ENCODE measurements around the gene PLB1. TPM values are rescaled to one million over a fixed set of nuclear protein-coding genes. Genes with fewer than 3 reads are reported as not detected.

The PLB1 gene
- total RNA-seq, 2 experiments from 2014 or later, result not detected

GRCh38 chr2:28602136-28602660, 106.3 kb downstream of the PLB1 start:
- Histone ChIP-seq H4K20me1 (ENCODE audit: insufficient read depth, low read length) (no peaks in the 10 kb centered on the region), H2AFZ (ENCODE audit: low read length) (no peak overlapping the region), H3K4me1 (ENCODE audit: insufficient read depth, low read length, poor library complexity, severe bottlenecking) (no peaks in the 10 kb centered on the region), H3K4me3 (ENCODE audit: low read depth, low read length, poor library complexity, severe bottlenecking) (no peak overlapping the region), H3K4me2 (ENCODE audit: low read length) (no peak overlapping the region), H3K79me2 (ENCODE audit: insufficient read depth, low read depth, low read length) (no peaks in the 10 kb centered on the region), H3K27ac (ENCODE audit: low read depth, low read length, poor library complexity, severe bottlenecking) (no peak overlapping the region), H3K9me2 (ENCODE audit: insufficient read depth, low read length) (no peaks in the 10 kb centered on the region), H3K36me3 (ENCODE audit: insufficient read depth, low read length) (no peaks in the 10 kb centered on the region), H3K9me3 (ENCODE audit: low read length) (no peaks in the 10 kb centered on the region)
- TF ChIP-seq, protein P1, sequence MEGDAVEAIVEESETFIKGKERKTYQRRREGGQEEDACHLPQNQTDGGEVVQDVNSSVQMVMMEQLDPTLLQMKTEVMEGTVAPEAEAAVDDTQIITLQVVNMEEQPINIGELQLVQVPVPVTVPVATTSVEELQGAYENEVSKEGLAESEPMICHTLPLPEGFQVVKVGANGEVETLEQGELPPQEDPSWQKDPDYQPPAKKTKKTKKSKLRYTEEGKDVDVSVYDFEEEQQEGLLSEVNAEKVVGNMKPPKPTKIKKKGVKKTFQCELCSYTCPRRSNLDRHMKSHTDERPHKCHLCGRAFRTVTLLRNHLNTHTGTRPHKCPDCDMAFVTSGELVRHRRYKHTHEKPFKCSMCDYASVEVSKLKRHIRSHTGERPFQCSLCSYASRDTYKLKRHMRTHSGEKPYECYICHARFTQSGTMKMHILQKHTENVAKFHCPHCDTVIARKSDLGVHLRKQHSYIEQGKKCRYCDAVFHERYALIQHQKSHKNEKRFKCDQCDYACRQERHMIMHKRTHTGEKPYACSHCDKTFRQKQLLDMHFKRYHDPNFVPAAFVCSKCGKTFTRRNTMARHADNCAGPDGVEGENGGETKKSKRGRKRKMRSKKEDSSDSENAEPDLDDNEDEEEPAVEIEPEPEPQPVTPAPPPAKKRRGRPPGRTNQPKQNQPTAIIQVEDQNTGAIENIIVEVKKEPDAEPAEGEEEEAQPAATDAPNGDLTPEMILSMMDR (conservative IDR thresholded peaks at IDR 0.05; ENCODE audit: low read length), result no peak
- TF ChIP-seq EZH2phosphoT487 (IDR thresholded peaks at IDR 0.05; ENCODE audit: borderline replicate concordance, low read depth, low read length), result no peak
- no TSS peak for BruUV-seq (replicated peaks)
- intact Hi-C loops (cut with micrococcal nuclease; ENCODE audit: unreplicated experiment), result no loop called here
- no peak for DNase-seq (ENCODE audit: low spot score)
- ChIA-PET CTCF (ENCODE audit: unreplicated experiment) (no interaction called here), POLR2A (no interaction called here)

DNA sequence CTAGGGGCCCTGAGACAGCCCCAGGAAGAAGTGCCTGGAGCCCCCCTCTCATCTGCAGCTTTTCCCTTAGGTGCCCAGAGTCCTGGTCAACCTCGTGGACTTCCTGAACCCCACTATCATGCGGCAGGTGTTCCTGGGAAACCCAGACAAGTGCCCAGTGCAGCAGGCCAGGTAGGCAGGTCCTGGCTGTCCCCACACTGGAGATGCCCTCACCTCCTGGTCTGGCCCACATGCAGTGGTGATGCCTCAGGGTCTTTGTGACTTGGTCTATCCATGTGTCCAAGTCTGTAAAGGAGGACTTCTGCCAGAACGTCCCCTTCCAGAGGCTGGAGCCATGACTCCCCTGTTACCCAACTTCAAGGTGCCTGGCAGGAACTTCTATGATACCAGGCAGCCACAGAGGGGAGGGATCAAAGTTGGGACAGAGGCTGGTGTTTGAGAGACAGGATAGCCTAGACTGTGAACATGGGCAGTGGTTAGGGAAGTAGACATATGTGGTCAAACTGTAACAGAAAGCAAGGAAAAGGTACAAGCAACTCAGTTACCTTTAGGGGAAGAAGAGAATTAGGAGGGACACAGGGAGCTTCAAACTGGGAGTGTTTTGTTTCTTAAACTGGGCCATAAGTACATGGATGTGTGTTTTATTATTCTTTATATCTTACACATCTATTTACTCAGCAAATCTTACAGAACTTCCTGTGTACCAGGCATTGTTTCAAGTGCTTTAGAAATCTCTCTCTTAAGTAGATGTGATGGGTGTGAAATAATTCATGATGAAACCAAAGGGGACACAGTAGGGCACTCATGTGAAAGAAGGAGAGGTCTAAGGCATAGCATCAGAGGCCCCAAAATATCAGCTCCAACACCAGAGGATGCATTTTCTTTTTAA, 107.1 kb downstream of the PLB1 start:
- Histone ChIP-seq H3K9me2 (ENCODE audit: insufficient read depth, low read length) (no peaks in the 10 kb centered on the region), H3K27ac (ENCODE audit: low read depth, low read length, poor library complexity, severe bottlenecking) (no peak overlapping the region), H3K9me3 (ENCODE audit: low read length) (no peaks in the 10 kb centered on the region), H3K4me1 (ENCODE audit: insufficient read depth, low read length, poor library complexity, severe bottlenecking) (no peaks in the 10 kb centered on the region), H3K4me2 (ENCODE audit: low read length) (no peak overlapping the region), H3K4me3 (ENCODE audit: low read depth, low read length, poor library complexity, severe bottlenecking) (no peak overlapping the region), H3K36me3 (ENCODE audit: insufficient read depth, low read length) (no peaks in the 10 kb centered on the region), H3K79me2 (ENCODE audit: insufficient read depth, low read depth, low read length) (no peaks in the 10 kb centered on the region), H4K20me1 (ENCODE audit: insufficient read depth, low read length) (no peaks in the 10 kb centered on the region), H2AFZ (ENCODE audit: low read length) (no peak overlapping the region)
- ChIA-PET CTCF (ENCODE audit: unreplicated experiment) (no interaction called here), POLR2A (no interaction called here)
- intact Hi-C loops (cut with micrococcal nuclease; ENCODE audit: unreplicated experiment), result no loop called here
- DNase-seq (ENCODE audit: low spot score), result no peak
- no peak for TF ChIP-seq EZH2phosphoT487 (IDR thresholded peaks at IDR 0.05; ENCODE audit: borderline replicate concordance, low read depth, low read length)
- TF ChIP-seq, protein P1 (conservative IDR thresholded peaks at IDR 0.05; ENCODE audit: low read length), result no peak
- no TSS peak for BruUV-seq (replicated peaks)

DNA sequence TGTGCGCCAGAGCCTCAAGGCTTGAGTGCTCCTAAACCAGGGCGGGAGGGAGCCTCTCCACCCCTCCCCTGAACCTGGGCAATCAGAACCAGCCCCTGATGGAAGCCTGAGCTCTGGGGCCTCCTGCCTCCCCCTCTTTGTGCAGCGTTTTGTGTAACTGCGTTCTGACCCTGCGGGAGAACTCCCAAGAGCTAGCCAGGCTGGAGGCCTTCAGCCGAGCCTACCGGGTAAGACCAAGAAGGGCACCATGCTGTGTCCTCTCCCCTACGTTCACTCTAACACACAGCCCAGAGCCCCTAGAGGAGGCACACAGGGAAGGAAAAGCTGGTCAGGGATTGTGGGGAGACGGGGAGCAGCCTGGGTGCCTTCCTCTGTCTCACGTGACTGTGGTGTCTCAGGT, 108.0 kb downstream of the PLB1 start:
- BruUV-seq (replicated peaks), result no TSS peak
- H3K4me1 ChIP-seq (ENCODE audit: insufficient read depth, low read length, poor library complexity, severe bottlenecking), result no peaks in the 10 kb centered on the region
- H3K79me2 ChIP-seq (ENCODE audit: insufficient read depth, low read depth, low read length), result no peaks in the 10 kb centered on the region
- no peaks in the 10 kb centered on the region for H3K9me3 ChIP-seq (ENCODE audit: low read length)
- intact Hi-C loops (cut with micrococcal nuclease; ENCODE audit: unreplicated experiment), result no loop called here
- no peaks in the 10 kb centered on the region for H4K20me1 ChIP-seq (ENCODE audit: insufficient read depth, low read length)
- no peak overlapping the region for H3K4me2 ChIP-seq (ENCODE audit: low read length)
- H3K36me3 ChIP-seq (ENCODE audit: insufficient read depth, low read length), result no peaks in the 10 kb centered on the region
- no peak overlapping the region for H2AFZ ChIP-seq (ENCODE audit: low read length)
- no peaks in the 10 kb centered on the region for H3K9me2 ChIP-seq (ENCODE audit: insufficient read depth, low read length)
- no peak for DNase-seq (ENCODE audit: low spot score)
- H3K4me3 ChIP-seq (ENCODE audit: low read depth, low read length, poor library complexity, severe bottlenecking), result no peak overlapping the region
- H3K27ac ChIP-seq (ENCODE audit: low read depth, low read length, poor library complexity, severe bottlenecking), result no peak overlapping the region
- POLR2A ChIA-PET, result no interaction called here
- TF ChIP-seq, protein P1 (conservative IDR thresholded peaks at IDR 0.05; ENCODE audit: low read length), result no peak
- TF ChIP-seq EZH2phosphoT487 (IDR thresholded peaks at IDR 0.05; ENCODE audit: borderline replicate concordance, low read depth, low read length), result no peak
- CTCF ChIA-PET (ENCODE audit: unreplicated experiment), result interaction anchor here (0.6 kb wide), 1 partner anchor 460 kb away, joined by 3 read pairs; no protein-coding TSS in a partner anchor
